ENCODE data around the gene TCF7. TPM values are rescaled to one million over a fixed set of nuclear protein-coding genes. Genes with fewer than 3 reads are reported as not detected.
"Not testable (repeated sequence)": the region's sequence is repeated elsewhere in the genome, so short reads cannot be mapped to it uniquely, and the experiment has no call there.

TCF7 gene
- total RNA-seq, 1 experiment from 2014 or later, result 18.2 TPM

DNA sequence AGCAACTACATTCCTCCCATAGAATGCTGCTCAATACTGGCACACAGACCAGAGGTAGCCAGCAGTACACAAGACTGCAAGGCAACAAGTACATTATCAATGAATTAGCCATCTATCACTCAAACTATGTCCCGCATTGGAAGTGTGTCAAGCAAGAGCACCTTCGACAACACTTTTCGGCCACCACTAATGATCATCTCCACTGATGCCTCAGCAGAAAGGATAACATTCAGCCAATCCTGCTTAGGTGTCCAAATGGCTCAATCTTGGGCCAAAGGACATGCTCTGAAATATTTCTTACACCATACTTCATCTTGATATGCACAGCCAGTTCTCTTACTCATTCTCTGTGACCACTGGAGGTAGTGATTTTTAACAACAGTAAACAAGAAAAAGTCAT is 37.2 kb downstream of the TCF7 start:
- H3K4me2 ChIP-seq (ENCODE audit: insufficient read depth, insufficient read length, low read length), result no peak overlapping the region
- no peak overlapping the region for H3K27ac ChIP-seq (ENCODE audit: insufficient read length, low read depth, low read length)
- H4K91ac ChIP-seq (ENCODE audit: insufficient read length, low read depth, low read length), result no peak overlapping the region
- no peak overlapping the region for H3K23ac ChIP-seq (ENCODE audit: insufficient read length, low read depth, low read length)
- H2BK15ac ChIP-seq (ENCODE audit: low read depth, low read length), result no peak overlapping the region
- Mint-ChIP-seq H3K27me3 (ENCODE audit: low read depth) (no peaks in the 10 kb centered on the region), H3K36me3 (ENCODE audit: insufficient read depth in 1 of 3, low read depth in 3 of 3) (peaks cover 22 to 77% (median 65%) of the 10 kb centered on the region in 3 experiments), H3K4me1 (no peaks in the 10 kb centered on the region), H3K9me3 (no peaks in the 10 kb centered on the region), H3K4me3 (no peak overlapping the region), H3K27ac (0 out of 7 replicates have a peak overlapping the region, but pooled peaks of 1 of the 3 experiments have one; percentile 32)
- no peaks in the 10 kb centered on the region for H3K79me2 ChIP-seq (ENCODE audit: insufficient read depth, low read length)
- DNase-seq, result no peak
- H4K20me1 ChIP-seq (ENCODE audit: control insufficient read depth, insufficient read depth, insufficient read length), result no peaks in the 10 kb centered on the region
- H2AFZ ChIP-seq (ENCODE audit: low read length), result no peak overlapping the region
- H3K9me3 ChIP-seq (ENCODE audit: control insufficient read depth, low read depth, low read length), result no peaks in the 10 kb centered on the region
- H4K8ac ChIP-seq (replicated peaks; ENCODE audit: insufficient read length, low read depth, low read length), result no peak overlapping the region
- no peak for TF ChIP-seq CTCF (conservative IDR thresholded peaks at IDR 0.05)
- no CpG with 5 or more reads among the region's 3 CpGs for WGBS (ENCODE audit: extremely low coverage, insufficient read length, low lambda C conversion rate)
- H3K56ac ChIP-seq (ENCODE audit: insufficient read length, low read depth, low read length), result no peak overlapping the region
- H3K18ac ChIP-seq (ENCODE audit: insufficient read length, low read depth, low read length), result no peak overlapping the region
- H4K5ac ChIP-seq (ENCODE audit: insufficient read length, low read depth, low read length), result no peak overlapping the region
- no peak overlapping the region for H3K9ac ChIP-seq (ENCODE audit: extremely low read depth, insufficient read length, low read length)
- no peaks in the 10 kb centered on the region for H3K23me2 ChIP-seq (ENCODE audit: insufficient read length, low read depth, low read length, poor library complexity, severe bottlenecking)
- H3K14ac ChIP-seq (ENCODE audit: insufficient read depth, low read length), result no peak overlapping the region
- no peaks in the 10 kb centered on the region for H3K27me3 ChIP-seq (ENCODE audit: insufficient read depth, low read length)
- H3K4ac ChIP-seq (ENCODE audit: low read depth, low read length), result no peak overlapping the region
- no peak overlapping the region for H2BK120ac ChIP-seq (ENCODE audit: low read depth, low read length, poor library complexity, severe bottlenecking)
- no peak overlapping the region for H2BK12ac ChIP-seq (ENCODE audit: insufficient read length, low read depth, low read length)
- H3K4me1 ChIP-seq (ENCODE audit: insufficient read depth, low read length), result no peaks in the 10 kb centered on the region
- no peak overlapping the region for H2AK5ac ChIP-seq (ENCODE audit: insufficient read length, low read length)
- no peak overlapping the region for H3T11ph ChIP-seq (ENCODE audit: low read length)
- no peak overlapping the region for H2BK5ac ChIP-seq (ENCODE audit: insufficient read length, low read length)
- H3K79me1 ChIP-seq (ENCODE audit: insufficient read depth, low read depth, low read length, poor library complexity, severe bottlenecking), result no peaks in the 10 kb centered on the region
- no peak overlapping the region for H2BK20ac ChIP-seq (ENCODE audit: low read depth, low read length, poor library complexity, severe bottlenecking)

DNA sequence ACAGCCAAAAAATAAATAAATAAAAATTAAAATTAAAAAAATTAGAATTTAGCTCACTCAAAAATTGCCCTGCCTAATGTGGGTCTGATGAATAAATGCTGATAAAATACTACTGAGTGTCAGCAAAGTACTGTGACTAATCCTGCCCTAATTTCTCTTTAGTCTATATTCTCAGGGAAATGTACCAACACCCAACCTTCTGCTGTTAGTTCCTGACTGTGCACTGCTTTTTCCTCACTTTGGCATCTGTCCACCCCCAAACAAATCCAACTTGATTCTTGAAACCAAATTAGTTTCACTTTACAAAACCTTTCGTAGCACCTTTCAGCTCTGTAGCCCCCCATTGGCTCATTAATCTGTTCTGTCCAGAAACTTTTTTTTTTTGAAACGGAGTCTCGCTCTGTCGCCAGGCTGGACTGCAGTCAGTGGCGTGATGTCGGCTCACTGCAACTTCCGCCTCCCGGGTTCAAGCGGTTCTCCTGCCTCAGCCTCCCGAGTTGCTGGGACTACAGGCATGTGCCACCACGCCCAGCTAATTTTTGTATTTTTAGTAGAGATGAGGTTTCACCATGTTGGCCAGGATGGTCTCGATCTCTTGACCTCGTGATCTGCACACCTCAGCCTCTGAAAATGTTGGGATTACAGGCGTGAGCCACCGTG is 37.8 kb downstream of the TCF7 start:
- not testable (repeated sequence) for H2AFZ ChIP-seq (ENCODE audit: low read length); H3K23ac ChIP-seq (ENCODE audit: insufficient read length, low read depth, low read length); H3K4me1 ChIP-seq (ENCODE audit: insufficient read depth, low read length); H4K8ac ChIP-seq (replicated peaks; ENCODE audit: insufficient read length, low read depth, low read length); H3K4ac ChIP-seq (ENCODE audit: low read depth, low read length); H3K27me3 ChIP-seq (ENCODE audit: insufficient read depth, low read length); H2BK12ac ChIP-seq (ENCODE audit: insufficient read length, low read depth, low read length); H3K27me3 Mint-ChIP-seq (ENCODE audit: low read depth); H4K91ac ChIP-seq (ENCODE audit: insufficient read length, low read depth, low read length); H3K9ac ChIP-seq (ENCODE audit: extremely low read depth, insufficient read length, low read length); H4K5ac ChIP-seq (ENCODE audit: insufficient read length, low read depth, low read length); H3K79me1 ChIP-seq (ENCODE audit: insufficient read depth, low read depth, low read length, poor library complexity, severe bottlenecking); H3K23me2 ChIP-seq (ENCODE audit: insufficient read length, low read depth, low read length, poor library complexity, severe bottlenecking); H3K9me3 Mint-ChIP-seq; H3K27ac Mint-ChIP-seq; H4K20me1 ChIP-seq (ENCODE audit: control insufficient read depth, insufficient read depth, insufficient read length); H3K4me3 Mint-ChIP-seq; H3K4me1 Mint-ChIP-seq; H2BK120ac ChIP-seq (ENCODE audit: low read depth, low read length, poor library complexity, severe bottlenecking); H3K14ac ChIP-seq (ENCODE audit: insufficient read depth, low read length); H3K56ac ChIP-seq (ENCODE audit: insufficient read length, low read depth, low read length); H3T11ph ChIP-seq (ENCODE audit: low read length); H3K4me2 ChIP-seq (ENCODE audit: insufficient read depth, insufficient read length, low read length); DNase-seq; H2BK5ac ChIP-seq (ENCODE audit: insufficient read length, low read length); H3K79me2 ChIP-seq (ENCODE audit: insufficient read depth, low read length); H3K9me3 ChIP-seq (ENCODE audit: control insufficient read depth, low read depth, low read length); H3K27ac ChIP-seq (ENCODE audit: insufficient read length, low read depth, low read length); H2AK5ac ChIP-seq (ENCODE audit: insufficient read length, low read length); H2BK15ac ChIP-seq (ENCODE audit: low read depth, low read length); H2BK20ac ChIP-seq (ENCODE audit: low read depth, low read length, poor library complexity, severe bottlenecking); H3K18ac ChIP-seq (ENCODE audit: insufficient read length, low read depth, low read length)
- no CpG with 5 or more reads among the region's 15 CpGs for WGBS (ENCODE audit: extremely low coverage, insufficient read length, low lambda C conversion rate)
- peaks cover 22 to 74% (median 60%) of the 10 kb centered on the region in 3 experiments for H3K36me3 Mint-ChIP-seq (ENCODE audit: insufficient read depth in 1 of 3, low read depth in 3 of 3)

All from H9 (cell line).